Endothelial cell of umbilical vein (primary cell): ENCODE results near the gene METTL1. TPM values are rescaled to one million over a fixed set of nuclear protein-coding genes. Genes with fewer than 3 reads are reported as not detected.

Experiments used
- BruUV-seq: library from RNA; stranded (reverse); fragments of 400-500 nt; replicated peaks from 2 replicates; lab custom pipeline; 2021; lab: Mats Ljungman, UMichigan
- CTCF ChIA-PET: fragments of 300-600, 350-600 bp; sonication (Branson Sonifier 250); formaldehyde crosslinking; loops from one replicate; lab custom pipeline; 2021; ENCODE audit warnings: antibody characterized with exemption, inconsistent platforms; lab: Charles Lee
- POLR2A ChIA-PET: fragments of 300-600, 350-600 bp; sonication (Branson Sonifier 250); formaldehyde crosslinking; loops from one replicate; lab custom pipeline; 2021; ENCODE audit warnings: antibody characterized with exemption, inconsistent platforms; lab: Charles Lee
- DNase-seq: peaks from one replicate; pipeline ENCODE4 v3.0.0-alpha.2; 2011; ENCODE audit warnings: low read depth, low spot score
- FAIRE-seq: peaks from 2 replicates; lab custom pipeline; 2011; peaks lifted over from hg19 to GRCh38; lab: Jason Lieb, UNC
- H2AFZ ChIP-seq: 2 replicates; pipeline ENCODE4 v1.6.0; 2012; ENCODE audit warnings: low read depth, low read length, control low read depth, inconsistent platforms
- H3K27ac ChIP-seq: 2 replicates; pipeline ENCODE4 v1.5.1; 2011; ENCODE audit warnings: low read depth, mild to moderate bottlenecking, control low read depth, low read length, moderate library complexity; ENCODE audit not compliant: insufficient read depth
- H3K27me3 ChIP-seq, 2 experiments: 2 replicates each; pipeline versions ENCODE4 v1.6.0 to v1.6.1; 2011; ENCODE audit warnings: low read length in 2 of 2, mixed read lengths in 1 of 2; ENCODE audit not compliant: control insufficient read depth in 2 of 2, insufficient read depth in 2 of 2
- H3K36me3 ChIP-seq, 2 experiments: 2 replicates in 1 of 2; 3 replicates in 1 of 2; pipeline ENCODE4 v1.5.1; 2011; ENCODE audit warnings: low read length in 2 of 2, mild to moderate bottlenecking in 1 of 2, moderate library complexity in 1 of 2; ENCODE audit not compliant: control insufficient read depth in 2 of 2, insufficient read depth in 2 of 2; ENCODE audit errors: extremely low read depth in 1 of 2
- H3K4me1 ChIP-seq: 3 replicates; pipeline ENCODE4 v1.5.1; 2011; ENCODE audit warnings: mild to moderate bottlenecking, low read length; ENCODE audit not compliant: control insufficient read depth, insufficient read depth; ENCODE audit errors: extremely low read depth
- H3K4me2 ChIP-seq: 2 replicates; pipeline ENCODE4 v1.6.1; 2011; ENCODE audit warnings: low read length, control low read depth, mixed read lengths; ENCODE audit not compliant: insufficient read depth
- H3K4me3 ChIP-seq, 3 experiments: fragments of 200-600 bp in 1 of 3; sonication (generic), shearing (Covaris generic) in 1 of 3; replicated peaks in 1 of 3; 2 replicates each; pipeline ENCODE4 v1.5.1; 2011 to 2016; ENCODE audit warnings: control low read depth in 3 of 3, low read length in 3 of 3, mild to moderate bottlenecking in 2 of 3, inconsistent platforms in 1 of 3, low read depth in 1 of 3, moderate library complexity in 1 of 3; ENCODE audit not compliant: insufficient read depth in 1 of 3
- H3K79me2 ChIP-seq: 2 replicates; pipeline ENCODE4 v1.6.0; 2012; ENCODE audit warnings: low read length, inconsistent platforms; ENCODE audit not compliant: control insufficient read depth, insufficient read depth
- H3K9ac ChIP-seq: replicated peaks from 2 replicates; pipeline ENCODE3; 2011; ENCODE audit warnings: low read length, control low read depth; ENCODE audit not compliant: insufficient read depth; ENCODE audit errors: extremely low read depth
- H3K9me1 ChIP-seq: replicated peaks from 3 replicates; pipeline ENCODE4 v1.6.0; 2011; ENCODE audit warnings: mild to moderate bottlenecking, low read length; ENCODE audit not compliant: control insufficient read depth, insufficient read depth; ENCODE audit errors: extremely low read depth
- H3K9me3 ChIP-seq: replicated peaks from 2 replicates; pipeline ENCODE4 v1.5.1; 2012; ENCODE audit warnings: low read length, inconsistent platforms; ENCODE audit not compliant: control insufficient read depth, insufficient read depth
- H4K20me1 ChIP-seq: replicated peaks from 2 replicates; pipeline ENCODE3; 2011; ENCODE audit warnings: mild to moderate bottlenecking, low read length; ENCODE audit not compliant: control insufficient read depth, insufficient read depth; ENCODE audit errors: extremely low read depth
- CTCF ChIP-seq, 2 donors: IDR thresholded peaks; 1 replicate in 1 of 2; 2 replicates in 1 of 2; pipeline ENCODE4 v1.5.1; 2011; ENCODE audit warnings: low read length in 2 of 2, mild to moderate bottlenecking in 2 of 2, moderate library complexity in 2 of 2, control low read depth in 1 of 2, inconsistent platforms in 1 of 2, low read depth in 1 of 2; ENCODE audit not compliant: insufficient read depth in 1 of 2; ENCODE audit errors: extremely low read depth in 1 of 2
- EZH2 ChIP-seq: IDR thresholded peaks from 2 replicates; pipeline ENCODE4 v1.6.1; 2012; ENCODE audit warnings: borderline replicate concordance, low read depth, mild to moderate bottlenecking, moderate library complexity, low read length, inconsistent platforms; ENCODE audit not compliant: severe bottlenecking
- FOS ChIP-seq: IDR thresholded peaks from 2 replicates; pipeline ENCODE4 v1.6.1; 2011; ENCODE audit warnings: mild to moderate bottlenecking, low read length, moderate library complexity, borderline replicate concordance; ENCODE audit not compliant: insufficient read depth
- GATA2 ChIP-seq: IDR thresholded peaks from 2 replicates; pipeline ENCODE4 v1.7.0; 2011; ENCODE audit warnings: low read depth, mild to moderate bottlenecking, moderate library complexity, mixed read lengths, low read length; ENCODE audit not compliant: insufficient read length, insufficient read depth
- JUN ChIP-seq: IDR thresholded peaks from 2 replicates; pipeline ENCODE4 v1.6.1; 2011; ENCODE audit warnings: borderline replicate concordance, low read depth; ENCODE audit not compliant: insufficient read length, insufficient read depth
- MAX ChIP-seq: IDR thresholded peaks from 2 replicates; pipeline ENCODE4 v1.6.1; 2011; ENCODE audit not compliant: insufficient read depth, insufficient read length
- MYC ChIP-seq: IDR thresholded peaks from one replicate; pipeline ENCODE4 v1.6.1; 2011; ENCODE audit warnings: mild to moderate bottlenecking, low read depth, low read length
- POLR2A ChIP-seq: IDR thresholded peaks from 2 replicates; pipeline ENCODE4 v1.6.1; 2012; ENCODE audit warnings: low read depth, mild to moderate bottlenecking, control low read depth, low read length
- POLR2AphosphoS5 ChIP-seq: IDR thresholded peaks from 2 replicates; pipeline ENCODE4 v1.6.1; 2012; ENCODE audit warnings: low read depth, mild to moderate bottlenecking, control low read depth, low read length, moderate library complexity; ENCODE audit not compliant: insufficient read depth
- dilution Hi-C: fragments of 300-500 bp; cut with MboI; formaldehyde crosslinking; loops from one replicate; pipeline ENCODE4 v1.15.0; 2019; ENCODE audit warnings: low sequenced_read_pairs; ENCODE audit not compliant: extremely low pct_ligation_motif_present
- intact Hi-C: fragments of 100-400 bp; cut with micrococcal nuclease; formaldehyde crosslinking; loops from one replicate; pipeline ENCODE4 v1.10.0; 2022
- polyA plus RNA-seq, 4 experiments: library from polyadenylated mRNA; depleted of rRNA in 3 of 4; stranded (reverse) in 3 of 4; unstranded in 1 of 4; fragments of >200 nt; gene quantifications; 2 replicates each; pipeline versions ENCODE4 v1.2.1 to v1.2.3, GENCODE V29; 2011 to 2012; ENCODE audit warnings: missing spikeins in 1 of 4
- total RNA-seq: library from RNA; stranded (reverse); gene quantifications from 2 replicates; pipeline ENCODE4 v1.2.3, GENCODE V29; 2021

METTL1 gene
- total and polyA plus RNA-seq, 2 donors (not counting 3 experiments of a cell fraction or from before 2014, with no cell fraction given): 23.6 to 24.3 TPM

- H3K79me2 ChIP-seq: peaks cover 19% of the 10 kb centered on the region
- ChIA-PET POLR2A (no interaction called here), CTCF (interaction anchor here (1.9 kb wide), 1 partner anchor 23 kb away, joined by 4 read pairs; no protein-coding TSS in a partner anchor)
- DNase-seq: no peak
- H3K9ac ChIP-seq: no peak overlapping the region
- H3K4me1 ChIP-seq: peaks cover 19% of the 10 kb centered on the region
- no peaks in the 10 kb centered on the region for H4K20me1 ChIP-seq
- H3K9me3 ChIP-seq: no peaks in the 10 kb centered on the region
- intact Hi-C loops: no loop called here
- H3K27ac ChIP-seq: no peak overlapping the region
- no peak overlapping the region for H3K4me2 ChIP-seq
- dilution Hi-C loops: no loop called here
- H2AFZ ChIP-seq: no peak overlapping the region
- FAIRE-seq: no peak
- no peaks in the 10 kb centered on the region for H3K9me1 ChIP-seq
- H3K27me3 ChIP-seq: peaks cover 6 to 8% of the 10 kb centered on the region in 2 experiments
- H3K36me3 ChIP-seq: peaks cover 4 to 22% of the 10 kb centered on the region in 2 experiments
- no peak overlapping the region for H3K4me3 ChIP-seq
- no peak for TF ChIP-seq FOS
- no peak for TF ChIP-seq JUN
- TF ChIP-seq POLR2A: no peak
- TF ChIP-seq GATA2: no peak
- no peak for TF ChIP-seq MYC
- TF ChIP-seq MAX: no peak
- TF ChIP-seq CTCF (IDR thresholded peaks at IDR 0.05; ENCODE audit: extremely low read depth in 1 of 2, insufficient read depth in 1 of 2, low read depth in 1 of 2, low read length in 2 of 2): no peak
- TF ChIP-seq EZH2: no peak
- TF ChIP-seq POLR2AphosphoS5: no peak
- no TSS peak for BruUV-seq
These were observed 22.8 kb downstream of the METTL1 start for GRCh38 chr12:57749061-57749460.
